ENCODE data around the gene NTN1. TPM values are rescaled to one million over a fixed set of nuclear protein-coding genes. Genes with fewer than 3 reads are reported as not detected.

NTN1 gene
- total RNA-seq, 5 donors from 2014 or later (not counting 1 experiment from before 2014, with no cell fraction given), result 0.07 to 0.15 (median 0.12) TPM; not detected in 1

DNA sequence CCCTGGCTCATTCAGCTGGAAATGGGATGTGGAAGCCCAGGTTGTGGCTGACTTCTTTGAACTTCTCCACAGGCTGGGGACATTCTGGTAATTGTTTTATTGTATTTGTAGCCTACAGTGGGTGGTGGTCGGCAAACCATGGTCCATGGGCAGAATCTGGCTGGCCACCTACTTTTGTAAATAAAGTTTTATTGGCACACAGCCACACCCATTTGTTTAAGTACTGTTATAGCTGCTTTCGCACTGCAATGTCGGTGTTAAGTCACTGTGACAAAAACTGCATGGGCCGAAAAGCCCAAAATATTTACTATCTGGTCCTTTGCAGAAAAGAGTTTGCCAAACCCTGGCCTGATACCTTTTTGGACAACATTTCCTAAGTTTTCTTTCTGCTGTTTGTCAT, 86.2 kb downstream of the NTN1 start:
- DNase-seq, result no peak
- Histone ChIP-seq H3K36me3 (ENCODE audit: control insufficient read depth in 2 of 2, extremely low read depth in 1 of 2, insufficient read depth in 1 of 2, low read length in 1 of 2) (no peaks in the 10 kb centered on the region), H3K27ac (ENCODE audit: low read length) (no peak overlapping the region), H3K27me3 (replicated peaks in 1 of 2; ENCODE audit: control insufficient read depth in 2 of 2, extremely low read depth in 1 of 2, insufficient read depth in 2 of 2, low read length in 1 of 2) (peaks cover 0 to 6% of the 10 kb centered on the region in 2 experiments), H3K4me3 (ENCODE audit: control insufficient read depth in 1 of 2, extremely low read depth in 1 of 2, low read length in 1 of 2) (no peak overlapping the region), H3K4me1 (ENCODE audit: control insufficient read depth in 1 of 2, extremely low read depth in 1 of 2, insufficient read depth in 2 of 2, low read length in 2 of 2) (no peaks in the 10 kb centered on the region), H3K9me3 (no peaks in the 10 kb centered on the region)
- peak overlapping the region in 1 of 2 donors; percentile 10 for H3K27ac Mint-ChIP-seq
- peaks cover 12 to 15% of the 10 kb centered on the region in 2 donors for H3K27me3 Mint-ChIP-seq
- no peaks in the 10 kb centered on the region for H3K36me3 Mint-ChIP-seq
- H3K4me3 Mint-ChIP-seq, result no peak overlapping the region
- POLR2A ChIA-PET, result no interaction called here
- 90% methylated on average over 3 of the region's 4 CpGs for WGBS (ENCODE audit: insufficient coverage)
- CTCF ChIA-PET, result no interaction called here
- H3K4me1 Mint-ChIP-seq, result no peaks in the 10 kb centered on the region
- H3K9me3 Mint-ChIP-seq, result no peaks in the 10 kb centered on the region
- no peak for ATAC-seq (replicated peaks in 1 of 4)

DNA sequence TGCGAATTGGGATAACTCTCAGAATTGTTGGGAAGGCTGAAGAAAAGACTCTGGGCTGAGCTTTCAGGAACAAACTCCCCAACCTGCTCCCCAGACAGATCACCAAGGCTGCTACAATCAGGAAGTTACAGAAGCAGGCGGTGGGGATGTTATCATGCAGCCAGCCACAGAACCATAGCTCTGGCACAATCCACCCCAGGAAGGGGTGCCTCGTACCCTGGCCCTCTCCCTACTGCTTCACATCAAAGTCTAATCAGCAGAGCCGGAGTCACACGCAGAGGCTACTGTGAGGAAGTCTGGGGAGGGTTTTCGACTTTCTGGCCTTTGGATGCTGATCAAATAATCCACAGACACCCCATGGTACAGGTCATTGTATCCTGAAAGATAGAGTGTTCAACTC, 86.8 kb downstream of the NTN1 start:
- H3K27me3 ChIP-seq (replicated peaks in 1 of 2; ENCODE audit: control insufficient read depth in 2 of 2, extremely low read depth in 1 of 2, insufficient read depth in 2 of 2, low read length in 1 of 2), result peaks cover 0 to 6% of the 10 kb centered on the region in 2 experiments
- no peaks in the 10 kb centered on the region for H3K36me3 Mint-ChIP-seq
- no peaks in the 10 kb centered on the region for H3K4me1 Mint-ChIP-seq
- H3K9me3 Mint-ChIP-seq, result no peaks in the 10 kb centered on the region
- ChIA-PET CTCF (no interaction called here), POLR2A (no interaction called here)
- ATAC-seq (replicated peaks in 1 of 4) (no peak), DNase-seq (no peak)
- no CpG with 5 or more reads among the region's 6 CpGs for WGBS (ENCODE audit: insufficient coverage)
- H3K27ac ChIP-seq (ENCODE audit: low read length), result no peak overlapping the region
- no peak overlapping the region for H3K4me3 ChIP-seq (ENCODE audit: control insufficient read depth in 1 of 2, extremely low read depth in 1 of 2, low read length in 1 of 2)
- no peaks in the 10 kb centered on the region for H3K9me3 ChIP-seq
- peaks cover 12% of the 10 kb centered on the region in 2 donors for H3K27me3 Mint-ChIP-seq
- H3K27ac Mint-ChIP-seq, result no peak overlapping the region
- H3K4me1 ChIP-seq (ENCODE audit: control insufficient read depth in 1 of 2, extremely low read depth in 1 of 2, insufficient read depth in 2 of 2, low read length in 2 of 2), result no peaks in the 10 kb centered on the region
- no peaks in the 10 kb centered on the region for H3K36me3 ChIP-seq (ENCODE audit: control insufficient read depth in 2 of 2, extremely low read depth in 1 of 2, insufficient read depth in 1 of 2, low read length in 1 of 2)
- no peak overlapping the region for H3K4me3 Mint-ChIP-seq

DNA sequence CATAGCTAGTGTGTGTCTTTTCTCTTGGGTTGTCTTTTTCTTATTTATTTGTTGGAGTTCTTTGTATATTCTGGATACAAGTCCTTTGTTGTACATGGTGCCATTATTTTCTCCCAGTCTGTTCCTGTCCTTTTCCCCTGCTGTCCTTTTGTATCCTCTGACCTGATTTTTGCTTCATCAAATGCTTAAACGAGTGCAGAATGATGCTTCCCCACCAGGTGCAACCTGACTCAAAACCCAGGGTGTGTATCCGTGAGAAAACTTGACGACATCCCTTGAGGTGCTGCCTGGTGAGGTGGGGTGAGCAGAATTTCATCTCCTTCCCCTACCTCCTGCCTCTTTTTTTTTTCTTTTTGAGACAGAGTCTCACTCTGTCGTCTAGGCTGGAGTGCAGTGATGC, 88.6 kb downstream of the NTN1 start:
- ChIA-PET POLR2A (no interaction called here), CTCF (interaction anchor here (0.6 to 0.7 kb wide), 2 partner anchors 10 to 23 kb away, joined by 3 read pairs; no protein-coding TSS in a partner anchor)
- no peaks in the 10 kb centered on the region for H3K4me1 Mint-ChIP-seq
- Histone ChIP-seq H3K27ac (ENCODE audit: low read length) (no peak overlapping the region), H3K4me3 (ENCODE audit: control insufficient read depth in 1 of 2, extremely low read depth in 1 of 2, low read length in 1 of 2) (no peak overlapping the region), H3K36me3 (ENCODE audit: control insufficient read depth in 2 of 2, extremely low read depth in 1 of 2, insufficient read depth in 1 of 2, low read length in 1 of 2) (no peaks in the 10 kb centered on the region), H3K4me1 (ENCODE audit: control insufficient read depth in 1 of 2, extremely low read depth in 1 of 2, insufficient read depth in 2 of 2, low read length in 2 of 2) (no peaks in the 10 kb centered on the region), H3K9me3 (no peaks in the 10 kb centered on the region), H3K27me3 (replicated peaks in 1 of 2; ENCODE audit: control insufficient read depth in 2 of 2, extremely low read depth in 1 of 2, insufficient read depth in 2 of 2, low read length in 1 of 2) (peaks cover 0 to 6% of the 10 kb centered on the region in 2 experiments)
- no peaks in the 10 kb centered on the region for H3K36me3 Mint-ChIP-seq
- DNase-seq, result no peak
- no peak overlapping the region for H3K4me3 Mint-ChIP-seq
- H3K9me3 Mint-ChIP-seq, result no peaks in the 10 kb centered on the region
- ATAC-seq (replicated peaks in 1 of 4), result no peak
- peaks cover 12% of the 10 kb centered on the region in 2 donors for H3K27me3 Mint-ChIP-seq
- no peak overlapping the region for H3K27ac Mint-ChIP-seq
- no CpG with 5 or more reads among the region's 4 CpGs for WGBS (ENCODE audit: insufficient coverage)

DNA sequence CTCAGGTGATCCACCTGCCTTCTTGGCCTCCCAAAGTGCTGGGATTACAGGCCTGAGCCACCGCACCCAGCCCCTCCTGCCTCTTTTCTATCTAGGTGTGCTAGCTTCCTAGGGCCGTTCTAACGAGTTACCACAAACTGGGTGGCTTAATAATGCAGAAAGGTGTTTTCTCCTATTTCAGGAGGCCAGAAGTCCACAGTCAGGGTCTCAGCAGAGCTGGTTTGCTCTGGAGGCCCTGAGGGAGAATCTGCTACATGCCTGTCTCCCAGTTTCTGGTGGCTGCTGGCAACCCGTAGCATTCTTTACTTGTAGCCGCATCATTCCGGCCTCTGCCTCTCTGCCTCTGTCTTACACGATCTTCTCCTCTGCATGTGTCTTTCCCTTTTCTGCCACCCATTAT, 89.2 kb downstream of the NTN1 start:
- ChIA-PET POLR2A (no interaction called here), CTCF (interaction anchor here (0.6 to 0.7 kb wide), 2 partner anchors 11 to 23 kb away, joined by 3 read pairs; no protein-coding TSS in a partner anchor)
- H3K4me1 ChIP-seq (ENCODE audit: control insufficient read depth in 1 of 2, extremely low read depth in 1 of 2, insufficient read depth in 2 of 2, low read length in 2 of 2), result peaks cover 0 to 4% of the 10 kb centered on the region in 2 experiments
- no peak for DNase-seq
- ATAC-seq (replicated peaks in 1 of 4), result no peak
- H3K27me3 ChIP-seq (replicated peaks in 1 of 2; ENCODE audit: control insufficient read depth in 2 of 2, extremely low read depth in 1 of 2, insufficient read depth in 2 of 2, low read length in 1 of 2), result peaks cover 0 to 10% of the 10 kb centered on the region in 2 experiments
- H3K4me3 ChIP-seq (ENCODE audit: control insufficient read depth in 1 of 2, extremely low read depth in 1 of 2, low read length in 1 of 2), result no peak overlapping the region
- H3K9me3 ChIP-seq, result no peaks in the 10 kb centered on the region
- Mint-ChIP-seq H3K9me3 (no peaks in the 10 kb centered on the region), H3K36me3 (no peaks in the 10 kb centered on the region), H3K27me3 (peaks cover 12 to 14% of the 10 kb centered on the region in 2 donors), H3K4me1 (no peaks in the 10 kb centered on the region), H3K27ac (no peak overlapping the region), H3K4me3 (no peak overlapping the region)
- no peaks in the 10 kb centered on the region for H3K36me3 ChIP-seq (ENCODE audit: control insufficient read depth in 2 of 2, extremely low read depth in 1 of 2, insufficient read depth in 1 of 2, low read length in 1 of 2)
- WGBS (ENCODE audit: insufficient coverage), result 75% methylated on average over 4 of the region's 7 CpGs
- no peak overlapping the region for H3K27ac ChIP-seq (ENCODE audit: low read length)

DNA sequence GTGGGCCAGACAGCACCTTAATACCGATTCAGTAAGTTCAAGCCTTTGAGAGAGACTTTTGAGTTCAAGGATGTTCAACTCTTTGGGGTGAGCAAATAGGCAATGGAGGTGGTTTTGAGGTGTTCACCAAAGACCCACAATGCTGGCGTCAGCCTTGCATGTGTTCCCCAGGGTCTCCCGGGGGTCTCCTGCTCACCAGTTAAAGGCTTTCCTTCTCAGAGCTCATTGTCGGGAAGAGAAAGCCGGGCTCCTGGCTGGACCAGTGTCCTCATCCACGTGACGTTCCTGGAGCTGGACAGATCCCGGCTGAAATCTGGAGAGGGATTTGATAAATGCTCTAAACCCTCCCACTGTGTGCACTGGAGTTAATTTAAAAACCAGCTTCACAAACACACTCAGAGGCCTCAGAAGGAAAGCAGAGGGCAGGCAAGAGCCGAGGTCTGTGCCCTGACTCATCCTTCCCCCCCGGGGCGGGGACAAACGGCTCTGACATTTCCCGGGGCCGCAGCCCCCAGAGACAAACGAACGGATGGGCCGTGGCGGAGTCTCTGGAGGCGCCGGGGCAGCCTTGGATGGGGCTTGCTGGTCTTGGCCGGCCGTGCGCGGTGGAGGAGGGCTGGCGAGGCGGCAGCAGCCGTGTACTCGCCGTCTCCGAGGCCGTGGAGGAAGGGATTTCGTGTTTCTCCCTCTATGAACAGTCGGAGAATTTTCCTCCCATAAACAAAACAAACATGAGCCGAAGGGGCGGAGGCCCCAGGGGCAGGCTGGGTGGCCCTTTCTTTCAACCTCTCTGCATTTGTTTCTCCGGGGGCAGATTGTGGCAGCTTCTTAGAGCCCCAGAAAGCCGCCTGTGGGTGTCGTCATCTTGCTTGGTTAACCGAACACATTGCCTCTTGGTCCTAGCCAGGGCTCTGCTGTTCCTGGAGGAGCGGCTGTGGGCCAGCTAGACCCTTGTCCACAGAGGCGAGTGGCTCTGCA, 94.2 kb downstream of the NTN1 start:
- Histone ChIP-seq H3K27me3 (replicated peaks in 1 of 2; ENCODE audit: control insufficient read depth in 2 of 2, extremely low read depth in 1 of 2, insufficient read depth in 2 of 2, low read length in 1 of 2) (peaks cover 0 to 18% of the 10 kb centered on the region in 2 experiments), H3K9me3 (no peaks in the 10 kb centered on the region), H3K4me1 (ENCODE audit: control insufficient read depth in 1 of 2, extremely low read depth in 1 of 2, insufficient read depth in 2 of 2, low read length in 2 of 2) (peaks cover 0 to 9% of the 10 kb centered on the region in 2 experiments), H3K4me3 (ENCODE audit: control insufficient read depth in 1 of 2, extremely low read depth in 1 of 2, low read length in 1 of 2) (peak overlapping the region; percentile 26 to 41), H3K36me3 (ENCODE audit: control insufficient read depth in 2 of 2, extremely low read depth in 1 of 2, insufficient read depth in 1 of 2, low read length in 1 of 2) (no peaks in the 10 kb centered on the region), H3K27ac (ENCODE audit: low read length) (no peak overlapping the region)
- Mint-ChIP-seq H3K27me3 (peaks cover 11 to 20% of the 10 kb centered on the region in 2 donors), H3K27ac (no peak overlapping the region), H3K9me3 (peaks cover 0 to 5% (median 0%) of the 10 kb centered on the region in 3 donors), H3K36me3 (no peaks in the 10 kb centered on the region), H3K4me1 (peaks cover 0 to 7% (median 5%) of the 10 kb centered on the region in 3 donors), H3K4me3 (peak overlapping the region; percentile 37 to 67 (median 40))
- POLR2A ChIA-PET, result no interaction called here
- 39% methylated on average over 24 of the region's 41 CpGs for WGBS (ENCODE audit: insufficient coverage)
- CTCF ChIA-PET, result no interaction called here
- peak in 21 of 35 experiments; percentile 2 to 40 (median 21) for DNase-seq
- ATAC-seq (replicated peaks in 1 of 4), result peak; percentile 50 to 87 (median 78)

DNA sequence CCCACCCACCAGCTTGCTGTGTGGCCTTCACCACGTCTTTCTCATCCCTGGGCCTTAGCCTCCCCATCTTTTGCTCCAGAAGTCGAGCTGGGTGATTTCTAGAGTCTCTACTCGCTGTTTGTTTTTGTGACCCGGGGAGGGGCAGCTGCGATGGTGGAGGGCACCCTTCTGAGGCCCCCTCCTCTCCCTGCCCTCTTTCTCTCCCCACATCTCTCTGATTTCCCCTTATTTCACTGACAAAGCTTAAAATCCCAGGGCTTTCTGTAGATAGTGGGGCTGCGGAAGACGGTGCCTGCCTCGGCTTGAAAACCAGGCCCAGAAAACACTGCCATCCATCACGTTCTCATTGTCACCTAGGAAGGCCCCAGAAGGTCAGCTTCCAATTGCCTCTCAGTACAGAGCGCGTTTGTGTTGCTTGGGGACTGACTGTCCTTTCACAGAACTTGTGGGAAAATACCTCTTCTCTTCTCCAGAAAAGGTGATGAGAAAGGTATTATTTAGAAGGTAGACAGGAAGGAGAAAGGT, 95.1 kb downstream of the NTN1 start:
- DNase-seq (no peak), ATAC-seq (replicated peaks in 1 of 4) (no peak)
- peaks cover 0 to 9% of the 10 kb centered on the region in 2 experiments for H3K4me1 ChIP-seq (ENCODE audit: control insufficient read depth in 1 of 2, extremely low read depth in 1 of 2, insufficient read depth in 2 of 2, low read length in 2 of 2)
- Mint-ChIP-seq H3K27me3 (peaks cover 9 to 19% of the 10 kb centered on the region in 2 donors), H3K36me3 (no peaks in the 10 kb centered on the region), H3K4me3 (peak overlapping the region in 2 of 3 donors; percentile 35 to 40), H3K4me1 (peaks cover 0 to 7% (median 5%) of the 10 kb centered on the region in 3 donors), H3K27ac (peak overlapping the region in 1 of 2 donors; percentile 40), H3K9me3 (peaks cover 0 to 5% (median 0%) of the 10 kb centered on the region in 3 donors)
- POLR2A ChIA-PET, result no interaction called here
- H3K27me3 ChIP-seq (replicated peaks in 1 of 2; ENCODE audit: control insufficient read depth in 2 of 2, extremely low read depth in 1 of 2, insufficient read depth in 2 of 2, low read length in 1 of 2), result peaks cover 0 to 18% of the 10 kb centered on the region in 2 experiments
- WGBS (ENCODE audit: insufficient coverage), result 84% methylated on average over 6 of the region's 11 CpGs
- no peaks in the 10 kb centered on the region for H3K36me3 ChIP-seq (ENCODE audit: control insufficient read depth in 2 of 2, extremely low read depth in 1 of 2, insufficient read depth in 1 of 2, low read length in 1 of 2)
- no peak overlapping the region for H3K27ac ChIP-seq (ENCODE audit: low read length)
- no peak overlapping the region for H3K4me3 ChIP-seq (ENCODE audit: control insufficient read depth in 1 of 2, extremely low read depth in 1 of 2, low read length in 1 of 2)
- CTCF ChIA-PET, result no interaction called here
- H3K9me3 ChIP-seq, result no peaks in the 10 kb centered on the region

All from T-cell (primary cell).